Epithelial cell of proximal tubule (primary cell): Measurements from ENCODE around the gene SPATS1. TPM values are rescaled to one million over a fixed set of nuclear protein-coding genes. Genes with fewer than 3 reads are reported as not detected.

Experiments
- DNase-seq: peaks from one replicate; pipeline ENCODE4 v3.0.0-alpha.2; 2011; ENCODE audit warnings: low read depth
- H3K4me3 ChIP-seq: 2 replicates; pipeline ENCODE4 v1.5.1; 2011; ENCODE audit warnings: low read depth, mild to moderate bottlenecking, low read length
- CTCF ChIP-seq: conservative IDR thresholded peaks from 2 replicates; pipeline ENCODE4 v1.5.1; 2012; ENCODE audit warnings: low read depth, mild to moderate bottlenecking, low read length
- total RNA-seq: library from RNA; depleted of rRNA; stranded (reverse); fragments of >200 nt; gene quantifications from 2 replicates; pipeline ENCODE4 v1.2.3, GENCODE V29; 2015

SPATS1 gene
- total RNA-seq, 1 donor from 2014 or later, result not detected

- DNase-seq, result no peak
- no peak overlapping the region for H3K4me3 ChIP-seq
- no peak for TF ChIP-seq CTCF
These were observed 43.6 kb upstream of the SPATS1 start for GRCh38 chr6:44298864-44299263.

GRCh38 chr6:44300292-44300823, 42.1 kb upstream of the SPATS1 start:
- no peak overlapping the region for H3K4me3 ChIP-seq
- DNase-seq, result no peak
- no peak for TF ChIP-seq CTCF

DNA sequence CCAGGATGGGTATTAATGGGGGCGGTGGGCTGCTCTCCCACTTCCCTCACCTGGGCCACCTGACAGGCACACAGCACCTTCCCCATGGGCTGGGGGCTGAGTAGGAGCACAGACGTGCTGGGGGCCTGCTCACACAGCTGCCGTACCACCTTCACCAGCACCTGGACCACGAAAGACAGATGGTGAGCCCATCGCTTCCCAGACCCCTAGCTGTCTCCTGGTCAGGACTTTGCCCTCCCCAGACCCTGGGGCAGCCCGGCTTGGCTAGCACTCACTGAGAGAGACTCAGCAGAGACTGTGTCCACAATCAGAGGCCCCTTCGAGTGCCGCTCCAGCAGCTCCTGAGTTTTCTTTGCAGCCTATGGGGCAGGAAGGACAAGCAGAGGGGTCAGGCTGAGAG, 41.3 kb upstream of the SPATS1 start:
- DNase-seq, result no peak
- H3K4me3 ChIP-seq, result no peak overlapping the region
- TF ChIP-seq CTCF, result no peak

GRCh38 chr6:44301782-44302564, 40.5 kb upstream of the SPATS1 start:
- no peak overlapping the region for H3K4me3 ChIP-seq
- DNase-seq, result no peak
- no peak for TF ChIP-seq CTCF

- TF ChIP-seq CTCF, result no peak
- H3K4me3 ChIP-seq, result no peak overlapping the region
- DNase-seq, result no peak
These were observed 39.6 kb upstream of the SPATS1 start for GRCh38 chr6:44302856-44303255.

DNA sequence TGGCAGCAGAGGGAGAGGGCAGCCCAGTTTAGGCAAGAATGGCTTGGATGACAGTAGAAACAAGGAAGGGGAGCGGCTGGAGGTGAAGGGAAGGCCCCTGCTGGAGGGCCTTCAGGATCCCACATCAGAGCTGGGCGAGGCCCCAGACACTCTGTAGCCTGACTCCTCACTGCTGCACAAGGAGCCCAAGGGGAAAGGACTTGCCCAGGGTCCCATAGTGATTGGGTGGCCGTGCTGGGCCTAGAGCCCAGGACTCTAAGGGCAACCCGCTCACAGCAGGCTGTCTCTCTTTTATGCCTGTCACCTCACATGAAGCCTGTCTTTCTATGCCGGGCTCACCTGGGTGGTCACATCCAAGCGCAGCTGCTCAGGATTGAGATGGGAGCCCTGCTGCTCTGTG, 38.6 kb upstream of the SPATS1 start:
- no peak overlapping the region for H3K4me3 ChIP-seq
- no peak for TF ChIP-seq CTCF
- no peak for DNase-seq
